Uterus (tissue), 2 donors: ENCODE data around the gene ITIH6.

Source experiments
- POLR2A ChIP-seq, 2 donors: fragments of 450-650 bp; IDR thresholded peaks; one replicate each; pipeline ENCODE4 v1.6.1; 2016; ENCODE audit warnings: antibody characterized with exemption in 2 of 2, mild to moderate bottlenecking in 1 of 2, moderate library complexity in 1 of 2
- TF ChIP-seq, protein P1 (sequence below), 4 experiments: fragments of 200-600 bp in 2 of 4; fragments of 450-650 bp in 2 of 4; sonication (generic) in 2 of 4; IDR thresholded peaks; one replicate each; pipeline ENCODE4 v1.5.1; 2016 to 2019; ENCODE audit warnings: antibody characterized with exemption in 4 of 4, mild to moderate bottlenecking in 2 of 4, moderate library complexity in 1 of 4

DNA sequence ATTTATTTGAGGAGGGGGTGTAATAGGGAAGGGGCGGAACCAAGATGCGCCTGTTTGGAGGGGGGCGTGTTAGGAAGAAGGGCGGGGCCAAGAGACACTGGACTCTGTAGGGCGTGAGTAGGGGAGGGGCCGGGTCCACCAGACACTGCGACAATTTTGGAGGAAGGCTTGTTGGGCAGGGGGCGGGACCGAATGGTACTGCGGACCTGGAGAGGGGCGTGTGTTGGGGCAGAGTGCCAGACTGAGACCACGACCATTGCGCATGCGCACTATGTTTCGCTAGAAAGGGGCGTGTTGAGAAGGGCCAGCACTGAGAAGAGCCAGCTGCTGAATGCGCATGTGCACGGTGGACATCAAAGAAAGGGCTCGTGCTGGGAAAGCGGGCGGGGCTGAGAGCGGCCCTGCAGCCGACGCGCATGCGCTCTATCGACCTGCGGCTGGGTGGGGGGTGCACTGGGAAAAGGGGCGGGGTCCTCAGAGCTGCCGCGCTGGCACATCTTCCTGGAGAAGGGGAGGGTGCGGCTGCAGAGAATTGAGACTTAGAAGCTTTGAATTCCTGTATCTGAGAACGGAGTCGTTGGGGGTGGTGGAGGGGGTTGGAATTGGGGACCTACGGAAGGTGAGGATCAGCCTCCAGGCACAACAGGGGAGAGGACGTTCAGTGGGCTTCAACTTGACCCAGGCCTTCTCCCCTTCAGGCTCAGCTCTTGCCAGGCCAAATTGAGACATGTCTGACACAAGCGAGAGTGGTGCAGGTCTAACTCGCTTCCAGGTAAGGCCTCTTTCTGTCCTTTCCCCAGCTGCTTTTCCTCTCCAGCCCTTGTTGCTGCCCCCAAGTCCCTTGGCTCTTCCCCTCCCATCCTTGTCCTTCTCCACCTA is 10.8 kb upstream of the ITIH6 start:
- TF ChIP-seq, protein P1, sequence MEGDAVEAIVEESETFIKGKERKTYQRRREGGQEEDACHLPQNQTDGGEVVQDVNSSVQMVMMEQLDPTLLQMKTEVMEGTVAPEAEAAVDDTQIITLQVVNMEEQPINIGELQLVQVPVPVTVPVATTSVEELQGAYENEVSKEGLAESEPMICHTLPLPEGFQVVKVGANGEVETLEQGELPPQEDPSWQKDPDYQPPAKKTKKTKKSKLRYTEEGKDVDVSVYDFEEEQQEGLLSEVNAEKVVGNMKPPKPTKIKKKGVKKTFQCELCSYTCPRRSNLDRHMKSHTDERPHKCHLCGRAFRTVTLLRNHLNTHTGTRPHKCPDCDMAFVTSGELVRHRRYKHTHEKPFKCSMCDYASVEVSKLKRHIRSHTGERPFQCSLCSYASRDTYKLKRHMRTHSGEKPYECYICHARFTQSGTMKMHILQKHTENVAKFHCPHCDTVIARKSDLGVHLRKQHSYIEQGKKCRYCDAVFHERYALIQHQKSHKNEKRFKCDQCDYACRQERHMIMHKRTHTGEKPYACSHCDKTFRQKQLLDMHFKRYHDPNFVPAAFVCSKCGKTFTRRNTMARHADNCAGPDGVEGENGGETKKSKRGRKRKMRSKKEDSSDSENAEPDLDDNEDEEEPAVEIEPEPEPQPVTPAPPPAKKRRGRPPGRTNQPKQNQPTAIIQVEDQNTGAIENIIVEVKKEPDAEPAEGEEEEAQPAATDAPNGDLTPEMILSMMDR (IDR thresholded peaks at IDR 0.05): no peak
- TF ChIP-seq POLR2A (IDR thresholded peaks at IDR 0.05): no peak
